Parathyroid adenoma (tissue), 2 donors: ENCODE measurements around the gene HMX1.

Source experiments
- H2AFZ ChIP-seq: fragments of 300-600 bp; sonication (generic); one replicate; pipeline ENCODE4 v1.7.0; 2017; ENCODE audit warnings: antibody characterized with exemption, mild to moderate bottlenecking
- H3K27ac ChIP-seq: fragments of 300-600 bp; sonication (generic); one replicate; pipeline ENCODE4 v1.7.0; 2017
- H3K27me3 ChIP-seq: fragments of 300-600 bp; sonication (generic); one replicate; pipeline ENCODE4 v1.7.0; 2017; ENCODE audit warnings: low read length; ENCODE audit not compliant: control insufficient read depth, insufficient read depth
- H3K36me3 ChIP-seq: fragments of 300-600 bp; sonication (generic); one replicate; pipeline ENCODE4 v1.7.0; 2017; ENCODE audit warnings: low read length; ENCODE audit not compliant: control insufficient read depth, insufficient read depth
- H3K4me1 ChIP-seq: fragments of 300-600 bp; sonication (generic); one replicate; pipeline ENCODE4 v1.7.0; 2017; ENCODE audit warnings: control low read depth
- H3K4me2 ChIP-seq: fragments of 300-600 bp; sonication (generic); one replicate; pipeline ENCODE4 v1.7.0; 2017; ENCODE audit warnings: low read length
- H3K4me3 ChIP-seq: fragments of 300-600 bp; sonication (generic); one replicate; pipeline ENCODE4 v1.7.0; 2017; ENCODE audit warnings: low read depth, low read length
- H3K79me2 ChIP-seq: fragments of 300-600 bp; sonication (generic); one replicate; pipeline ENCODE4 v1.7.0; 2017; ENCODE audit warnings: control low read depth
- H3K9ac ChIP-seq: fragments of 300-600 bp; sonication (generic); one replicate; pipeline ENCODE4 v1.7.0; 2017; ENCODE audit warnings: mild to moderate bottlenecking
- H3K9me3 ChIP-seq: fragments of 300-600 bp; sonication (generic); one replicate; pipeline ENCODE4 v1.7.0; 2017; ENCODE audit warnings: low read length; ENCODE audit not compliant: control insufficient read depth
- TF ChIP-seq, protein P1 (sequence below): fragments of 300-600 bp; sonication (generic); IDR thresholded peaks from one replicate; pipeline ENCODE4 v1.7.0; 2017; ENCODE audit warnings: antibody characterized with exemption, mild to moderate bottlenecking
- donor health status: primary hyperparathyroidism.

The HMX1 gene

GRCh38 chr4:8863686-8864682, 7.7 kb downstream of the HMX1 start:
- H3K9me3 ChIP-seq = no peaks in the 10 kb centered on the region
- peaks cover 9% of the 10 kb centered on the region for H3K27me3 ChIP-seq
- H3K79me2 ChIP-seq = no peaks in the 10 kb centered on the region
- TF ChIP-seq, protein P1, sequence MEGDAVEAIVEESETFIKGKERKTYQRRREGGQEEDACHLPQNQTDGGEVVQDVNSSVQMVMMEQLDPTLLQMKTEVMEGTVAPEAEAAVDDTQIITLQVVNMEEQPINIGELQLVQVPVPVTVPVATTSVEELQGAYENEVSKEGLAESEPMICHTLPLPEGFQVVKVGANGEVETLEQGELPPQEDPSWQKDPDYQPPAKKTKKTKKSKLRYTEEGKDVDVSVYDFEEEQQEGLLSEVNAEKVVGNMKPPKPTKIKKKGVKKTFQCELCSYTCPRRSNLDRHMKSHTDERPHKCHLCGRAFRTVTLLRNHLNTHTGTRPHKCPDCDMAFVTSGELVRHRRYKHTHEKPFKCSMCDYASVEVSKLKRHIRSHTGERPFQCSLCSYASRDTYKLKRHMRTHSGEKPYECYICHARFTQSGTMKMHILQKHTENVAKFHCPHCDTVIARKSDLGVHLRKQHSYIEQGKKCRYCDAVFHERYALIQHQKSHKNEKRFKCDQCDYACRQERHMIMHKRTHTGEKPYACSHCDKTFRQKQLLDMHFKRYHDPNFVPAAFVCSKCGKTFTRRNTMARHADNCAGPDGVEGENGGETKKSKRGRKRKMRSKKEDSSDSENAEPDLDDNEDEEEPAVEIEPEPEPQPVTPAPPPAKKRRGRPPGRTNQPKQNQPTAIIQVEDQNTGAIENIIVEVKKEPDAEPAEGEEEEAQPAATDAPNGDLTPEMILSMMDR = no peak
- H3K4me2 ChIP-seq = no peak overlapping the region
- no peak overlapping the region for H3K27ac ChIP-seq
- H3K4me1 ChIP-seq = no peaks in the 10 kb centered on the region
- no peak overlapping the region for H3K4me3 ChIP-seq
- H3K36me3 ChIP-seq = no peaks in the 10 kb centered on the region
- H2AFZ ChIP-seq = no peak overlapping the region
- no peak overlapping the region for H3K9ac ChIP-seq

DNA sequence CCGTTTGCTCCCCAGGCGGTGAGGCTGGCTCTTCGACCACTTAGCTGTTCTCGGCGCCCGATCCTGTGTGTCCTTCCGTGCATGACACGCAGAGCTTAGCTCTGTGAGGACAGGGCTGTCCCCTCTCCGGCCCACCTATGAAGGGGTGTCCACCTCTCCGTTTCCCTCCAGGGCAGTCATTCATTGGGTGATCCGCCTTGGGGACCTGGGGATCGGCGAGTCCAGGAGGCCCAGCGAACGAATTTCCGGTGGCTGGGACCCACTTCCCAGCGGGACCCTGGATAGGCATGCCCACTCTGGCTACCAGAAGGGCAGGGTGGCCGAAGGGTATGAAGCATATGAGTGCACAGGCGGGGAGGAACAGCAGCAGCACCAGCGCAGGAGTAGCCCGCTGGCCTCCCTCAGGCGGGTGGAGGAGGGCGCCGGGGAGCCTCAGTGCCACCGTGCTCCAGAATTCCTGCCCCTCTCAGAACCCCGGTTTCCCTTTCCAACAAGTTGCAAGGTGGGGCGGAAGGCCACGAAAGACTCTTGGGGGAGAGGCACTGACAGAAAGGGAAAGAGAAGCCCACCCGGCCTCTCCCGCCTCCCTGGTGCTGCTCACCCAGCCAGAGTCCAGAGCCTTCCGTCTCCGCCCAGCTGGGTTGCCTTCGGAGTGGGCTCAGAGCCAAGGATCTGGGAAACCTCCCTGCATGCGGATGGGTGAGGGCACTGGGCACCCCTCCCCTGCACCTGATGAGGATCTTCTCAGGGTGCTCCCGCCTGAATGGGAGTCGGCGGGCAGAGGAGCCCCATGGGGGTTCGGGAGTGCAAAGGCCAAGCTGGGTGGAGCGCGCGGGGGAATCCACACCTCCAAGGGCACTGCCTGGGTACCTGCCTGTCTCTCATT, 8.6 kb downstream of the HMX1 start:
- H3K79me2 ChIP-seq = no peaks in the 10 kb centered on the region

DNA sequence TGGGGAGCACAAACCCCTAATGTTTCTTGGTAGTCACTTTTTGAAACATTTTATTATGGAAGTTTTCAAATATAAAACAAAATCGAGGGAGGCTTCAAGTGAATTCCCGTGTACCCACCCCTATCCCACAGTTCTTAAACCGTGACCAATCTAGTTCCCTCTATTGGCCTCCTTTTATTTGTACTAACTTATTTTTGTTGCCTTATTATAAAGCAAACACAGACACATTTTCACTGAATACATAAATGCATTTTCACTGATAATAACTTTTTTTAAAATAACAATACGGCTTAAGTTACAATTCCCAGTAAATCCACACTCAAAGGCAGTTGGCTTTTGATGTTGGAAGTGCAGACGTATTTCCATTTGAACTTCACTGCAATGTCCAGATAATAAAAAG, 9.3 kb downstream of the HMX1 start:
- Histone ChIP-seq H3K4me3 (no peak overlapping the region), H3K4me1 (no peaks in the 10 kb centered on the region), H3K27me3 (peaks cover 24% of the 10 kb centered on the region), H3K27ac (no peak overlapping the region), H3K36me3 (no peaks in the 10 kb centered on the region), H3K4me2 (no peak overlapping the region), H3K9ac (no peak overlapping the region), H2AFZ (no peak overlapping the region), H3K79me2 (no peaks in the 10 kb centered on the region), H3K9me3 (no peaks in the 10 kb centered on the region)
- TF ChIP-seq, protein P1 = no peak

More for the DNA sequence above, 8.6 kb downstream of the HMX1 start:
- Histone ChIP-seq H3K4me3 (no peak overlapping the region), H3K27me3 (peaks cover 19% of the 10 kb centered on the region), H3K27ac (no peak overlapping the region), H3K9me3 (no peaks in the 10 kb centered on the region), H3K4me2 (no peak overlapping the region), H3K9ac (no peak overlapping the region), H3K4me1 (no peaks in the 10 kb centered on the region), H3K36me3 (no peaks in the 10 kb centered on the region), H2AFZ (no peak overlapping the region)
- TF ChIP-seq, protein P1 = no peak

DNA sequence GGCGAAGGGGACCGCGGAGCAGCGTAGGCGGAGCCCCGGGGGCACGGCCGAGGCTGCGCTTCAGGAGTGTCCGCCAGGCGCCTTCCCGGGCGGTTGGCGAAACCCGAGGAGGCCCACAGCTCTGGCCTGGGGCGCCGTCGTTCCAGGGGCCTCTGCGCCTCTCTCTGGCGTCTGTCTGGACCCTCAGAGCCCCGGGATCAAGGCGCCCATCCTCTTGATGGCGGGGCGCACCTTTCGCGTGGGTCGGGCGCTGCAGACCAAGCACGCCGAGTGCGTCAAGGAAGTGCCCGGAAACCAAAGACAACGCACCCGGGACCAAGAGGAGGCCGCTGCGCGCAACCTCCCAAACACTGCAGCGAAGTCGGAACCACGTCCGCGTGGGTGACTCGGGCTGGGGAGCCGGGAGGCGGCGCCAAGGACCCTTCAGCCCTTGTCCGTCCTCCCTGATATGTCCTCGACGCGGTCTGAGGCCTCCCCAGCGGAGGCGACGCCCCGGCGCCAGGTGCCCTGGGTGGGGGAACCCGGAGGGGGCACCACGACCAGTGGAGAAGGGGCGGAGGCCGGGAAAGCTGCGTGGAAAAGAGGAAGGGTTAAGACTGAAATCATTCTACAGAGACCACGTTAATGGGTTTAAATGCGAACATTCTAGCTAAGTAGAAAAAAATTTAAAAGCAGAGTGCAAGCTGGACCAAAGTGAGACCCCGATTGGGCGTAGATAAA, 9.9 kb downstream of the HMX1 start:
- Histone ChIP-seq H3K27ac (no peak overlapping the region), H3K4me3 (no peak overlapping the region), H3K79me2 (no peaks in the 10 kb centered on the region), H3K4me2 (peak overlapping the region; percentile 12), H3K9ac (no peak overlapping the region), H3K27me3 (peaks cover 24% of the 10 kb centered on the region), H3K36me3 (no peaks in the 10 kb centered on the region), H3K4me1 (no peaks in the 10 kb centered on the region), H2AFZ (no peak overlapping the region), H3K9me3 (no peaks in the 10 kb centered on the region)
- TF ChIP-seq, protein P1 = no peak
